NCI-H1930 (cell line): ENCODE measurements around the gene KCNIP4.

Experiments used
- DNase-seq, 2 experiments: peaks; one replicate each; lab custom pipeline; 2025; lab: John Stamatoyannopoulos, UW

KCNIP4 gene

DNA sequence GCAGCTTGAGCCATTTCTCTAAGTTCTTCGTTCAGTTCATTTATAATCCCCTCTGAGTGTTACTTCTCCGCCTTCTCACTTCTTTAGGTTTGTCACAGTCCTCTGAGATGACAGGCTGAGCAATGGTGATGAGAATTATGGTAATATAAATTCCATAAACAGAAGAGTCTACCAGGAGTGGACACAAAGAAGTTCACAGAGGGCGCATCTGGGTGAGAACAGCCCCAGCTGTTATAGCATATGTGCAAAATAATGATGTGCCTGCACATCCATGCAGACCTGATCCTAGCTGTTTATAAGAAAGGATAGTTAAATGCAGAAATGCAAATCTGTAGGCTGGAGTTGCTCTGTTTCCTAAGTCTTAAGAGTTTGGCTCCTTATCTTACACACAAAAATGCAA, 377.5 kb downstream of the KCNIP4 start:
- no peak for DNase-seq

DNA sequence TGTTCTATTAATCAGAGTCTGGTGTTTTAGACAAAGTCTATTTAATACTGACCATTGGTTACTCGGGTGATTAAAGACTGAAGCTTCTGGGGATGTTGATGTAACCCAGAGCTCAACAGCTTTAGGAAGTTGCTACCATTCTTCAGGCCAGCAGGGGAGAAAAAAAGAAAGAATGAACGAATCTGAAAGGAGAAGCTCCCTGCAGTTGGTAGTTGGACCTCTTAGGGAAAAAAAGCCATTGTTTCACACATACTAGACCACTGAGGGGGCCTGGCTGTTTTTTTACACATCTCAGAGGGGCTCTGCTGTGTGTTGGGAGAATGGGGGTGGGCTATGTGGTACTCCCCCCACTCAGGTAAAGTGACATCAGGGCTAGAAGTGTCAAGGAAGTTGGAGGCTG, 378.9 kb downstream of the KCNIP4 start:
- no peak for DNase-seq

DNA sequence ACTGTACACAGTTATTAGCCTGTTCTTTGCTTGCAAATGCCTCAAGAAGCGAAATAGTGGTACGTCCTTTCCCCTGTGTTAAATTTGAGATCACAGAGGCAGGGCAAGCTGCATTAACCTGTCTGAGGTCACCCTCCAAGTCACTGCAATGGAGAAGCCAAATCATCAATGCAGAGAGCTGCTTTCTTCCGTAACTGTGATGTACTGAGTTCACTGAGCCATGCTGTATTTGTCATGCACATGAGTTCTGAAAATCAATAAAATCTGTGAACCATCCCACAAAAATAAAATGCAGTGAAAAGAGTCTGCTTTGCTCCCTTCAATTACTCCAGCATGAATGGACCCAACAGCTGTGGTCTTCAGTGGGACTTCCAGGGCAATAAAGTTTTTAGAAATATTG, 393.5 kb downstream of the KCNIP4 start:
- DNase-seq: no peak

DNA sequence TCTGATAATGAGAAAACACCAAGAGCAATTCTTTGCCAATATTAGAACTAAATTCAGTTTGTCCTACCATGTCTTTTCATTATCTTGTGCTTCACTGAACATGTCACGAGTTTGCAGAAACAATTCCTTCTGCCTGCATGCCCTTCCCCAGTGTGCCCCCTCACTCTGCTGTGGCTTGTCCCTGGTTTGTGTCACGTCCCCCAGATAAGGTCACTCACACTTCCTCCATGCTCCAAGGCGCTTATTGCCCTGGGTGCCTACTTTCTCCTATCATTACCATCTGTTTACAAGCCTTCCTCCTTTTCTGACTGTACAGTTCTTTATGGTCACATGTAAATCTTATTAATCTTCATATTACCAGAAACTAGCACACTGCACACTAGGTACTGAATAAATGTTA, 394.1 kb downstream of the KCNIP4 start:
- no peak for DNase-seq

DNA sequence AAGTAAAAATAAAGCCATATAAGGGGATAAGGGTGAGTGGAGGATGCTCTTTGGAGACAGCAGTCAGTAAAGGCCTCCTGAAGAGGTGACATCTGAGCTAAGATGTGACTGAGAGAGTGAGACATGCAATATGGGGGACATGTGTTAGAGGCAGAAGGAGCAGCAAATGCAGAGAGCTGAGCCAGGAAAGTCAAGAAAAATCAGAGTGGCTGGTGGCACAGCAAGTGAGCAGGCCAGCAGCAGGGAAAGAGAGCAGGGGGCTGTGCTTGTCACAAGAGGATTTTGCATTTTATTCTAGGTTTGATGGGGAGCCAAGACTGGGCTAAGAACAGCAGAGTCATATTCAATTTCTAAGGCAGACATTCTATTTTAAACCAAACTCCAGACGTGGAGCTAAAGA, 394.5 kb downstream of the KCNIP4 start:
- DNase-seq: no peak

DNA sequence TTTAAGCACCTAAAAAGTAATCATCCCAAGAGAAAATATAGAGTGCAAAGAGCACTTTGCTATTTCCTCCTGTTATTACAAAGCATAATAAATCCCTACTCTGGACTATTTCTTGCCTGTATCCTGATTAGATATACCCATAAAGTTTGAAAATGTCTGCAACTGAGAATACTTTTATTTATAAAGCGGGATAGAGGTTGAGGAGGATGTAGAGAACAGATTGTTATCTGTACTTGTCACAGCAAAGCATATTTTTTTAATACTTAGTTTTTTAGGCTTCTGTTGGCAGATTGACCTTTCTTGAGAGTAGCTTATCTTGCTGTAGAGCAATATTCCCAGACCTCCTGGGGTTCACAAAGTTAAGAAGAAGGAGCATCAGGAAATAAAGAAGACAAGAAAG, 396.1 kb downstream of the KCNIP4 start:
- DNase-seq: no peak

DNA sequence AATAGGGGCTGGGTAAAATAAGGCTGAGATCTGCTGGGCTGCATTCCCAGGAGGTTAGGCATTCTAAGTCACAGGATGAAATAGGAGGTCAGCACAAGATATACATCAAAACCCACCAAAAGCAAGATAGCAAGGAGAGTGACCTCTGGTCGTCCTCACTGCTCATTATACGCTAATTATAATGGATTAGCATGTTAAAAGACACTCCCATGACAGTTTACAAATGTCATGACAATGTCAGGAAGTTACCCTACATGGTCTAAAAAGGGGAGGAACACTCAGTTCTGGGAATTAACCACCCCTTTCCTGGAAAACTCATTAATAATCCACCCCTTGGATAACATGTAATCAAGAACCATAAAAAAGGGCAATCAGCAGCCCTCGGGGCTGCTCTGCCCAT, 403.6 kb downstream of the KCNIP4 start:
- DNase-seq: no peak

DNA sequence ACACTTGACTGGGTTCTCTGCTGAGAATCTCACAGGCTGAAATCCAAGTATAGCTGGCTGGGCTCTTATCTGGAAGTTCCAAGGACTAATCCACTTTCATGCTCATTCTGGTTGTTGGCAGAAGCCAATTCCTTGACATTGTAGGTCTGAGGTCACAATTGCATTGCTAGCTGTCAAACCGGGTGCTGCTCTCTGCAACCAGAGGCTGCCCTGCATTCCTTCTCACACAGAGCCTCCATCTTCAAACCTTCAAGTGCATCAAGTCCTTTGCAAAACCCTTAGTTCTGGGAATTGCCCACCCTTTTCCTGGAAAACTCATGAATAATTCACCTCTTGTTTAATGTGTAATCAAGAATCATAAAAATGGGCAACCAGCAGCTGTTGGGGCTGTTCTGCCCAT, 404.2 kb downstream of the KCNIP4 start:
- DNase-seq: no peak

DNA sequence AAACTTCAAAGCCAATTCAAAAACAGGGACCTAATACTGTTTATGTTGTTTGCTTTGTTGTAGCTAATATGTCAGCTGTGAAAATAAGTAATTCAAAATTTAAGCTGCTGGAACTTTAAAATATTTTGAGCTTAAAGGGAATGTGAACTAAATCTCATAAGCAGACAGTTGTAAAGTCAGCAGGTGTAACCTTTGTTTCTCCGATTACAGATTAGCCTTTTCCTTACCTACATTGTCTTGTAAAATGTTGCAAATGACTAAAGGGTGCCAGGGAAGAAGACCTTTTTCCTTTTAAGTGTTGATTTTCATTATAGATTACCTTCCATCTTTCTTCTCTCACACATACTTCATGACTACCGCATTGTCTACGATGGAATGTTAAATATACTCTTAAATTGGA, 405.1 kb downstream of the KCNIP4 start:
- no peak for DNase-seq

DNA sequence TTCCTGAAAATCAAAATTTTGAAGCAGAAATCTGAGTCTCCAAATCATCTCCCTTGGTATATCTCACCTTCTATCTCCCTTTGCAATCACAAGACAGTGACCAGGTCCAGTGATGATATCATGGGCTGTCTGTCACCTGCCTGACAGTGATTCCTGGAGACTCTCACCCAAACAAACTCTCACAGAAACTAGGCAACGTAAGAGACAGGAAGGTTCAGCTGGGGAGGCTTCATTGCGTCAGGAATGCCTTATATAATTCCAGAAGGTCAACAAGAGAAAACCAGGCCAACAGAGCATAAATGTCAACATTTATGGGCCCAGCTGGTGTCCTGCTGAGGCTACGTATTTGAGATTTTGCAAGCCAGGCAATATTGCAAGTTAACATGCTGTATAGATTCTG, 412.7 kb downstream of the KCNIP4 start:
- no peak for DNase-seq

DNA sequence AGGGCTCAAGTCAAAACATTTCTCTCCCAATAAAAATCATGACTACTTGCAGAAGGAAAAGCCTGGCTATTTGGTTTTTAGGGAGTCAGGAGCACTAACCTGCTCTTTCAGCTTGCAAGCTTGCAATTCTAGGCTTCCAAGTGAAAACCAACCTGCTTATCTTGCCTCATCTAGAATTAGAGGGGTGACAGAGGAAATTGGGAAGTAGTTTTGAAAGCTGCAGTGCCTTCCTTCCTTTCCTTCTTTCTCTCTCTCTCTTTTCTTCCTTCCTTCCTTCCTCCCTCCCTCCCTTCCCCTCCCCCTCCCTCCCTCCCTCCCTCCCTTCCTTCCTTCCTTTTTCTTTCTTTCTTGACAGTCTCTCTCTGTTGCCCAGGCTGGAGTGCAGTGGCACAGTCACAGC, 417.5 kb downstream of the KCNIP4 start:
- no peak for DNase-seq

DNA sequence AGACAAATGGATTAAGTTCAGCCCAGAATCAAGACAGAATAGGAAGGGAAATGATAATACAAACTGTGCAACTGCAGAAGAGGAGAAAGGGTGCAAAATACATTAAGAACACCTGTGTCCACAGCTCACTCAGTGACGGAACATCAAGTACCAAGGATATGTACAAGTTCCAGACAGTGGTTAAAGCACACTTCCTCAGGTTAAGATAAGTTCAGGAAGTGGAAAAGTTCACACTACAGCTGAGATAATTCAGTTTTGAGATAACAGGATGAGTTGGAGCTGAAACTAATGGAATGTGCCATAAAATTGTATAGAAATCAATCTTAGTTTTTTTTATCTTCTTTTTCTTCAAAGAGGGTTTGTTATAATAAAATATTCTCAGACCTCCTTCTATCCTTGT, 419.4 kb downstream of the KCNIP4 start:
- no peak for DNase-seq

DNA sequence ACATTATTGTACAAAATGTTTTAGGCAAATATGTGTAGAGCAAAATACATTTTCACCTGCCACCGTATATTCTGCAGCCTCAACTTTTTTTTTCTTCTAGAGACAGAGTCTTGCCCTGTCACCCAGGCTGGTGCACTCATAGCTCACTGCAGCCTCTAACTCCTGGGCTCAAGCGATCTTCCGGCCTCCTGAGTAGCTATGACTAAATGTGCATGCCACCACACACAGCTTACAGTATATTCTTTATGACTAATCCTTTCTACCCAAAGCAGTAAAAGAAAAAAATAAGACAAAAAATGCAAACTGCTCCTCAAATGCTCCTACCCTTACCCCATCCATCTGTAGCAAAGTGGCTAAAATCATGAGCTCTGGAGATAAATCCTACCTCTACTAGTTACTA, 426.3 kb downstream of the KCNIP4 start:
- no peak for DNase-seq

DNA sequence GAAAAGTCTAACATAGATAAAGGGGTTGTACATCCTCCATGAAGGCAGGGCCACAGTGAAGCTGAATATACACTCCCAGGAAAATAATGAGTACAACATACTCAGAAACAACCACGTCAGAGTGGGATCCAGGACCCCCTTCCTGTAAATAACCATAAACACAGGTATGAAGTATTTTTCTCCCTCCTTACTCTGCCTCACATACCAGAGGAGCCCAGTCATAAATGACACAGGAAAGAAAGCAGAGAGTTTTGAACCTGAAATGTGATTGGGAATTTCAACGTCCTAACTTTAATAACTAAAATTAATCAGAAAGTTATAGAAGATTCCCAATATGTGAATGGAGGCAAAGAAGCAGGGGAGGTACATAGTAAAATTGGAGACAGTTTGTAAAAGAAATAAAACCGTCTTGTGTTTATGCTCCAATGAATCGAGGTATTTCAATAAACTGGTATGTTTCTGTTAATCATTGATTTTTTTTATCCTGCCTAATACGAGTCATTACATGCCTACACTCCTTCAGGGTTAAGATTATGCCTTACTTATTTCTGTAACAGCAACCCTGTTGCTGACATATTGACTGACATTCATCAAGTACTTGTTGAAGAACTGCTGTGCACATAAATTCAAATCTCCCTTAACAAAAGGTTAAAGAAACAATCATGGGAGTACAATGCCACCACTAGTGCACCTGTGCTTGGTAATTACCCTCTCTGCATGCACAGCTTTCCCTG, 431.3 kb downstream of the KCNIP4 start:
- DNase-seq: no peak

DNA sequence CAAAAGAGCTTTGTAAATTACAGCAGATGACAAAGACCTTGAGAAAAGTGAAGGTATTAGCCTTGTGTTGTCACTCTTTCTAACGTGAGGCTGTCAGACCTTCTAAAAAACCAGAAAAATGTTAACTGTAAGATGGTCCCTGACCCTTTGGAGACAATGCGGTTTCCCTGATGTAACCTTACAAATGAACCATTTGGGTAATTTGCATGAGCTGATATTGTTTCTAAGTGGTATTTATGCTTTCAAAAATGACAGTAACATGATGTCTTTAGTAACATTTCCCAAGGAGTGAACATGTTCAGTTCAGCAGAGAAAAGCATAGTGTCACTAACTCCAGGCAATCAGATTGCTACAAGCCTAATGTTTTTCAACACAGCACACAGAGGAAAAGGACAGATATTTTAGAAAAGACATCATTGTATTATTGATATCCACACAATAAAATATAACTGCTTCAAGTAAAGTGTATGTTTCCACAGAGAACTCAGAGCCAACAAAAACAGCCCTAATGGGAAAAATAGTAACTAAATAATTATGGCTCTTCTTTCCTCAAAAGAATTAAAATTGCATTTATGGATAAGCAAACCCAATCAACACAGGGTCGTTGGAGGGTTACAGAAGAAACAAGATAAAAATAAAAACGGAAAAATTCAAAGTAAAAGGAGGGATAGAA, 434.4 kb downstream of the KCNIP4 start:
- no peak for DNase-seq

DNA sequence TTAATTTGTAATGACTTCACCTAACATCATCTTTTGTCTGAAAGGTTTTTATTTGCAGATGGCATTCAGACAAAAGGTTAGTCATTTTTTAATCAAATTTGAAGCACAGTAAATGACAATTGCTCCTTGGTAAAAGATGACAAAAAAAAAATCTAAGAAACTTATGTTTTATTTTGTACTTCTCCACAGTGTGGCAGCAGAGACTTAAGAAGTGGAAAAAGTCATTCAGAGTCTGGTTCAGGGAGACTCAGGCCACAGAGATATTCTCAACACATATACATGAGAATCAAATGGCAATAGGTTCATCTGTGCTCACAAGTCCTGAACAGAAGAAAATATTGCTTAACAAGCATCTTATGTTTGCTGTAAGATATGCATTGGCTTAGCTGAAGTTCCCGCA, 436.2 kb downstream of the KCNIP4 start:
- DNase-seq: peak in 1 of 2 experiments; percentile 21

DNA sequence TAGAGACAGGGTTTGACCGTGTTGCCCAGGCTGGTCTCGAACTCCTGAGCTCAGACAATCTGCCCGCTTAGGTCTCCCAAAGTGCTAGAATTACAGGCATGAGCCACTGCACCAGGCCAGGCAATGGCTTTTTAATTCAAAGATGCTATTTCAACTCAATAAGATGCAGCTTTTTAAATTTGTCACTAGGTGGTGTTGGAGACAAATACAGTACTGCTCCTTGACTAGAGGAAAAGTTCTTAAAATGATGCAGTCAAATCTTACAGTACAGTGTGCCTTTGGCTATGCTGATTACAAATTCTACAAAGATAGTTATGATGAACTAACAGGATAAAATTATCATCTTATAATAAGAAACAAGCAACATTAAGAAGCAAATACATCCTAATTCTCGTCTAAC, 441.1 kb downstream of the KCNIP4 start:
- no peak for DNase-seq

DNA sequence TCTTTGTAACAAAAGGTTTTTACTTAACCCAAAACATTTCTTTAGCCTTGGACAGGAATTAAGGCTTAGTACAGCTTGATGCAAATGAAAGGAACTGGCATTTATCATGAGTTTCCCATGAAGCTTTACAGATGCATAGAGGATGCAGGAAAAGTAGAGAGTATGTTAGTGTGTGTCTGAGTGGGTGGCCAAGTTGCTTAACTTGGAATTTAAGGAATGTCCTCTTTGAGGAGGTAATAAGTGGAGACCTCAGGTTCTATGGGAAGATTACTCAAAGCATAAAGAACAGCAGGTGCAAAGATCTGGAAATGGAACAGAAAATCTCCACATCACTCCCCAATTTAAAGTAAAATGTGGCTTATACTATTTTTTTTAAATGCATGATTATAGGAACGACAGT, 457.9 kb downstream of the KCNIP4 start:
- DNase-seq: no peak

DNA sequence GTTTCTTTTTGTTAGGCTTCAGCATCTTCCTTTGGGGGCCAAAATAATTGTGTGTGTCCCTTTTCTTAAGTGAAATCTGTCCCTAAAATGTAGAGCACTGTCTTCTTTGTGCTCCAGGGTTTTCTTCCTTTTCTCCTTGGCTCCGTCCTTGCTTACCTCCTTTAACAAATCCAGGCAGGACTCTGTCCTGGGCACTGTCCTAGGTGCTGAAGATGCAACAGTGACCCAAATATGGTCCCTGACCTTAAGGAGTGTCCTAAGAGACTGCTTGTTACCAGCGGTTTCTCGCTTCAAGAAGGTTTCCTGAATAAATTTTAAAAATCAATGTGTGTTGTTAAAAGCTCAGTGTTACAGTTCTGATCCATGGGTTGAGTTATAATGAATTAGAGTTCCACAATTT, 471.8 kb downstream of the KCNIP4 start:
- no peak for DNase-seq

DNA sequence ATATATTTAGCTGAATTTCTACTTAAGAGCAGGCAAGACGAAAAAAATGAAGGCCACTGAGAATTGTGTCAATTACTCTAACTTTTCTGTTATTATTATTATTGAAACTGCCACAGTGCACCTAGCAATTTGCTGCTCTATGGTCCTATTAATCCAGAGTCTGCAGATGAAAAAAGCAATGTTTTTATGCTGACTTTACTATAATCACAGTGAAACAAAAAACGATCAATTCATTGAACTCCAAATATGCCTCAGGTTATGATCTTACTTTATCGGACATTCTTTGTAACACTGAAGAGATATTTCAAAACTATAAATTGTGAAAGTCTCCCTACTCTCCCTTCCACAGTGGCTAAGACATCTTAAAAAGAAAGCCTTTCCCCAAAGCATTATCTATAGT, 474.4 kb downstream of the KCNIP4 start:
- no peak for DNase-seq

DNA sequence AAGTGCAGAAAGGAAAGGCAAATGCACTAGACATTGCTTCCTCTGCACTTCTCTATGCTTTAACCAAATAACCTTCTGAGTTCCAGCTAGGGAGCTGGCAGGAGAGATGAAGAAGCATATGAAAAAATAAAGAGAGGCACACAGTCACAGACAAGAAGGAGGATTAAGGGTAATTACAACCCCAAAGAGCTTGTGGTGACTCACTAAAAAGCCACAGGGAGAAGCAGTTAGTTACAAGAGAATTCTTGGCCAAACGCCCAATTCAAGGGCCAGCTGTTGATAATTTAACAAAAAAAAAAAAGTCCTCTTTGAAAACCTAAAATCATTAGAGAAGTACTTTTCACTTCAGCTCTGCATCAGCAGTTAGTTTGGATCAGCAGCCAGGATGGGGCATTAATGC, 478.0 kb downstream of the KCNIP4 start:
- no peak for DNase-seq

DNA sequence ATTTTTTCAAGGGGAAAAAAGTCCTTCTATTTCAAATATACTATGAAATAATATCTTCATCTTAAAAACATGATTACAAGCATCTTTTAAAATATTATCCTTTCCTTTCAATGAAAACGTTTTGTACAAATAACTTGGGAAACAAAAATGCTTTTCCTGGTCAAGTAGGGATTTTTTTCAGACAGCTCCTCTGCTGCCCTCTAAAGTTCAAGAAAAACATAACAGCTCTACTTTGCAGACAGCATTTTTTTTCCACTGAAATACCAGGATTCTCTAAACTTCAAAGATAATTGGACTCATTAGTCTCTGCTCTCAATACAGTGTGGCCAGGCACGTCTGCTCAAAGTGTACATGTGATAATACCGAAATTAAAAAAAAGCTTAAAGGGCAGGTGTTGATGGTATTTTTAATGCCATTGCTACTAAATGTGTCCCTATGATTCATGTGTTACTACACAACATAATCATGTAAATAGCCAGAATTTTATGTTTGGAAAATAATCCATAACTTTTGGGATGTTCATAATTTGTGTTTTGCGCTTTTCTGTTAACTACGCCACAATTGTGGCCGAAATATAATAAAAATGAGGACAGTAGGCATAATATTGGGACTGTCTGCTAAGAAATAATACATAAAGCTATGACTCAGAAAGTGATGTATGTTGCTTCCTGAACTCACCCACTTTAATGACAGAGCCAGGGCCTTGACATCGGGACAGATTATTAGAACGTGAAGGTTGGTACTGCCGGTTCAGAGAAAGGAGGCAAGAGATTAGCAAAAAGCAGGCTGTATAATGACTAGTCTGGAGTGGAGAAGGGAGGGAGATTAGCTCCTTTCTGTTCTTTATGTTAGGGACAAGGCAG, 478.9 kb downstream of the KCNIP4 start:
- DNase-seq: no peak

DNA sequence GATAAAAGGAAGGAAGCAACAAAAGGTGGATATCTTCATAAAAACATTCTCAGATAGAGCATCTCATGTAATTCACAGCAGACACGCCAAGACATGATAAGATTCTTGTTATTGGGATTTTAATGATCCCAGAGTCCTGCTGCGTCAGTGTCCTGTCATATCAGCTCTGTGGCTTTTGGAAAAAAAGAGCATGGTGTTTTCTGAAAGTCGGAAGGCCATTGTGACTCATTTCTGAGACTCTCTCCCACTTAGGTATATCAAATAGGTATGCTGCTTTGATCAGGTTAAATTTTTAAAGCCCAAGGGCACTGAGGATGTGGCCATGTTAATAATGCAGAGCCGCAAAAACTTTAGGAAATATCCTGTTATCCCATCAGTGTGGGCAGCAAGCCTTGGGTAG, 481.0 kb downstream of the KCNIP4 start:
- DNase-seq: no peak
